HepG2 (cell line): ENCODE measurements around the gene SPAG9. TPM values are rescaled to one million over a fixed set of nuclear protein-coding genes. Genes with fewer than 3 reads are reported as not detected.

Experiments
- AKAP8 ChIP-seq: sonication (generic); formaldehyde crosslinking; IDR thresholded peaks from 2 replicates; pipeline ENCODE4 v1.5.1; 2020; ENCODE audit warnings: mild to moderate bottlenecking, missing genetic modification reagents
- ATRX ChIP-seq: sonication (generic); formaldehyde crosslinking; IDR thresholded peaks from 2 replicates; pipeline ENCODE4 v1.4.0; 2020; ENCODE audit warnings: missing genetic modification reagents, borderline replicate concordance
- EED ChIP-seq: sonication (generic); formaldehyde crosslinking; IDR thresholded peaks from 2 replicates; pipeline ENCODE4 v1.5.0; 2020; ENCODE audit warnings: mild to moderate bottlenecking, missing genetic modification reagents
- GLI4 ChIP-seq: sonication (generic); formaldehyde crosslinking; IDR thresholded peaks from 2 replicates; pipeline ENCODE4 v1.5.1; 2020; ENCODE audit warnings: missing genetic modification reagents, mild to moderate bottlenecking, moderate library complexity, borderline replicate concordance
- HNF4A ChIP-seq: sonication (generic); formaldehyde crosslinking; IDR thresholded peaks from 2 replicates; pipeline ENCODE4 v1.4.0; 2020; ENCODE audit warnings: missing genetic modification reagents
- KIAA2018 ChIP-seq: sonication (generic); formaldehyde crosslinking; IDR thresholded peaks from 2 replicates; pipeline ENCODE4 v1.5.0; 2020; ENCODE audit warnings: mild to moderate bottlenecking, missing genetic modification reagents, borderline replicate concordance
- TFDP2 ChIP-seq: sonication (generic); formaldehyde crosslinking; IDR thresholded peaks from 2 replicates; pipeline ENCODE4 v1.4.0; 2020; ENCODE audit warnings: missing genetic modification reagents
- ZFP82 ChIP-seq: sonication (generic); formaldehyde crosslinking; IDR thresholded peaks from 2 replicates; pipeline ENCODE4 v1.5.1; 2020; ENCODE audit warnings: mild to moderate bottlenecking, missing genetic modification reagents, borderline replicate concordance
- ZXDC ChIP-seq: sonication (generic); formaldehyde crosslinking; IDR thresholded peaks from 2 replicates; pipeline ENCODE4 v1.5.0; 2020; ENCODE audit warnings: mild to moderate bottlenecking, missing genetic modification reagents
- polyA plus RNA-seq, 8 experiments: library from polyadenylated mRNA; depleted of rRNA in 3 of 8; stranded (reverse) in 7 of 8; unstranded in 1 of 8; fragments of >200 nt; fragmentation: Illumina TruSeq in 4 of 8; extraction: Trizol in 4 of 8; gene quantifications; 2 replicates each; pipeline versions ENCODE4 v1.2.1 to v1.2.3, GENCODE V29; 2011 to 2016; ENCODE audit warnings: low read depth in 4 of 8, missing spikeins in 1 of 8, mixed read lengths in 1 of 8; ENCODE audit not compliant: insufficient read depth in 1 of 8
- total RNA-seq, 5 experiments: library from RNA; depleted of rRNA; stranded (reverse); fragments of >200 nt; fragmentation: Illumina TruSeq; extraction: Trizol; gene quantifications; 2 replicates each; pipeline ENCODE4 v1.2.3, GENCODE V29; 2016; ENCODE audit warnings: low read depth in 1 of 5
- TF ChIP-seq, protein P1 (sequence below): IDR thresholded peaks from 2 replicates; pipeline ENCODE4 v1.6.1; 2012; ENCODE audit warnings: low read depth, low read length, improper control_type of control experiment

The SPAG9 gene
- total and polyA plus RNA-seq, 2 of the 13 experiments (the other 11 are each of a cell fraction or from before 2014, with no cell fraction given): 43.2 to 78.6 TPM

GRCh38 chr17:50919321-50920040, 201.2 kb downstream of the SPAG9 start (continued):
- no peak for TF ChIP-seq KIAA2018 (CRISPR knock-in tag)
- no peak for TF ChIP-seq ATRX (CRISPR knock-in tag)
- no peak; the same call in 1 of the 2 replicates for TF ChIP-seq TFDP2 (CRISPR knock-in tag)
- no peak for TF ChIP-seq ZXDC
- TF ChIP-seq, protein P1, sequence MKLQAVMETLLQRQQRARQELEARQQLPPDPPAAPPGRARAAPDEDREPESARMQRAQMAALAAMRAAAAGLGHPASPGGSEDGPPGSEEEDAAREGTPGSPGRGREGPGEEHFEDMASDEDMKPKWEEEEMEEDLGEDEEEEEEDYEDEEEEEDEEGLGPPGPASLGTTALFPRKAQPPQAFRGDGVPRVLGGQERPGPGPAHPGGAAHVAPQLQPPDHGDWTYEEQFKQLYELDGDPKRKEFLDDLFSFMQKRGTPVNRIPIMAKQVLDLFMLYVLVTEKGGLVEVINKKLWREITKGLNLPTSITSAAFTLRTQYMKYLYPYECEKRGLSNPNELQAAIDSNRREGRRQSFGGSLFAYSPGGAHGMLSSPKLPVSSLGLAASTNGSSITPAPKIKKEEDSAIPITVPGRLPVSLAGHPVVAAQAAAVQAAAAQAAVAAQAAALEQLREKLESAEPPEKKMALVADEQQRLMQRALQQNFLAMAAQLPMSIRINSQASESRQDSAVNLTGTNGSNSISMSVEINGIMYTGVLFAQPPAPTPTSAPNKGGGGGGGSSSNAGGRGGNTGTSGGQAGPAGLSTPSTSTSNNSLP: no peak
- no peak for TF ChIP-seq GLI4
- TF ChIP-seq AKAP8 (CRISPR knock-in tag): peak; percentile 83; the same call in 1 of the 2 replicates
- no peak for TF ChIP-seq ZFP82 (CRISPR knock-in tag)
- 0 out of 2 replicates have a peak, but pooled peaks have one; percentile 6 for TF ChIP-seq EED (CRISPR knock-in tag)
- peak; percentile 76 for TF ChIP-seq HNF4A (CRISPR knock-in tag)
